ENCODE data around the gene CLMN.

Gene CLMN

GRCh38 chr14:95318399-95319311 lies 1.1 kb downstream of the CLMN start:
- no peak for DNase-seq

- no peak for DNase-seq
Observed at GRCh38 chr14:95317817-95318343, 1.8 kb downstream of the CLMN start.

- DNase-seq = no peak
Observed at GRCh38 chr14:95316821-95317220, 2.9 kb downstream of the CLMN start.

- DNase-seq = no peak
Observed at GRCh38 chr14:95315579-95315978, 4.1 kb downstream of the CLMN start.

GRCh38 chr14:95315156-95315555 lies 4.6 kb downstream of the CLMN start:
- no peak for DNase-seq

- peak; percentile 70 for DNase-seq
Observed at GRCh38 chr14:95314609-95315008, 5.1 kb downstream of the CLMN start.

GRCh38 chr14:95313707-95314106 lies 6.0 kb downstream of the CLMN start:
- DNase-seq = no peak

- no peak for DNase-seq
Observed at GRCh38 chr14:95313190-95313589, 6.5 kb downstream of the CLMN start.

GRCh38 chr14:95312311-95312710 lies 7.4 kb downstream of the CLMN start:
- DNase-seq = no peak

GRCh38 chr14:95311752-95312151 lies 8.0 kb downstream of the CLMN start:
- no peak for DNase-seq

GRCh38 chr14:95310635-95311380 lies 8.9 kb downstream of the CLMN start:
- DNase-seq = no peak

GRCh38 chr14:95309261-95310051 lies 10.3 kb downstream of the CLMN start:
- no peak for DNase-seq

- no peak for DNase-seq
Observed at GRCh38 chr14:95308073-95308472, 11.6 kb downstream of the CLMN start.

- no peak for DNase-seq
Observed at GRCh38 chr14:95307402-95308041, 12.2 kb downstream of the CLMN start.

- DNase-seq = no peak
Observed at GRCh38 chr14:95305940-95306339, 13.8 kb downstream of the CLMN start.

GRCh38 chr14:95305145-95305544 lies 14.6 kb downstream of the CLMN start:
- no peak for DNase-seq

GRCh38 chr14:95304342-95304741 lies 15.4 kb downstream of the CLMN start:
- no peak for DNase-seq

- no peak for DNase-seq
Observed at GRCh38 chr14:95303552-95303951, 16.2 kb downstream of the CLMN start.

- no peak for DNase-seq
Observed at GRCh38 chr14:95302667-95303506, 16.8 kb downstream of the CLMN start.

- no peak for DNase-seq
Observed at GRCh38 chr14:95301527-95302187, 18.1 kb downstream of the CLMN start.

Data from activated CD4-positive, alpha-beta T cell treated with anti-CD3 and anti-CD28 coated beads for 48 hours (primary cell).